HepG2 (cell line): ENCODE measurements around the gene IFNLR1. TPM values are rescaled to one million over a fixed set of nuclear protein-coding genes. Genes with fewer than 3 reads are reported as not detected.

Experiments used
- ADNP ChIP-seq: sonication (generic); formaldehyde crosslinking; IDR thresholded peaks from 2 replicates; pipeline ENCODE4 v1.4.0; 2020; ENCODE audit warnings: missing genetic modification reagents
- JDP2 ChIP-seq: sonication (generic); formaldehyde crosslinking; IDR thresholded peaks from 2 replicates; pipeline ENCODE4 v1.8.1; 2022; ENCODE audit warnings: missing genetic modification reagents, borderline replicate concordance
- KDM1A ChIP-seq: IDR thresholded peaks from 2 replicates; pipeline ENCODE4 v1.6.1; 2016; ENCODE audit warnings: missing compliant biosample characterization
- KIAA2018 ChIP-seq: sonication (generic); formaldehyde crosslinking; IDR thresholded peaks from 2 replicates; pipeline ENCODE4 v1.5.0; 2020; ENCODE audit warnings: mild to moderate bottlenecking, missing genetic modification reagents, borderline replicate concordance
- KLF11 ChIP-seq: IDR thresholded peaks from 2 replicates; pipeline ENCODE4 v1.6.1; 2016; ENCODE audit warnings: missing compliant biosample characterization
- PRDM15 ChIP-seq: sonication (generic); formaldehyde crosslinking; IDR thresholded peaks from 2 replicates; pipeline ENCODE4 v1.4.0; 2020; ENCODE audit warnings: missing genetic modification reagents
- ZNF318 ChIP-seq: sonication (generic); formaldehyde crosslinking; IDR thresholded peaks from 2 replicates; pipeline ENCODE4 v1.4.0; 2020; ENCODE audit warnings: mild to moderate bottlenecking, missing genetic modification reagents
- ZNF468 ChIP-seq: sonication (generic); formaldehyde crosslinking; IDR thresholded peaks from 2 replicates; pipeline ENCODE4 v1.8.0; 2022; ENCODE audit warnings: mild to moderate bottlenecking, moderate library complexity, missing genetic modification reagents
- ZNF629 ChIP-seq: sonication (generic); formaldehyde crosslinking; conservative IDR thresholded peaks from 2 replicates; pipeline ENCODE4 v1.5.0; 2020; ENCODE audit warnings: missing genetic modification reagents
- ZNF850 ChIP-seq: sonication (generic); formaldehyde crosslinking; conservative IDR thresholded peaks from 2 replicates; pipeline ENCODE4 v1.9.0; 2021; ENCODE audit warnings: mild to moderate bottlenecking, missing genetic modification reagents
- polyA plus RNA-seq, 8 experiments: library from polyadenylated mRNA; depleted of rRNA in 3 of 8; stranded (reverse) in 7 of 8; unstranded in 1 of 8; fragments of >200 nt; fragmentation: Illumina TruSeq in 4 of 8; extraction: Trizol in 4 of 8; gene quantifications; 2 replicates each; pipeline versions ENCODE4 v1.2.1 to v1.2.3, GENCODE V29; 2011 to 2016; ENCODE audit warnings: low read depth in 4 of 8, missing spikeins in 1 of 8, mixed read lengths in 1 of 8; ENCODE audit not compliant: insufficient read depth in 1 of 8
- total RNA-seq, 5 experiments: library from RNA; depleted of rRNA; stranded (reverse); fragments of >200 nt; fragmentation: Illumina TruSeq; extraction: Trizol; gene quantifications; 2 replicates each; pipeline ENCODE4 v1.2.3, GENCODE V29; 2016; ENCODE audit warnings: low read depth in 1 of 5

IFNLR1 gene
- total and polyA plus RNA-seq, 2 of the 13 experiments (the other 11 are each of a cell fraction or from before 2014, with no cell fraction given), result 3.8 to 8.5 TPM

- no peak for TF ChIP-seq ZNF318 (CRISPR knock-in tag)
- peak; percentile 91; the same call in 1 of the 2 replicates for TF ChIP-seq KDM1A (CRISPR knock-in tag)
- TF ChIP-seq KIAA2018, result no peak
- no peak for TF ChIP-seq PRDM15 (CRISPR knock-in tag)
- no peak for TF ChIP-seq ZNF850
- no peak for TF ChIP-seq JDP2 (CRISPR knock-in tag)
- 0 out of 2 replicates have a peak, but pooled peaks have one; percentile 56 for TF ChIP-seq ADNP (CRISPR knock-in tag)
- TF ChIP-seq ZNF629 (CRISPR knock-in tag), result peak; percentile 95
- TF ChIP-seq ZNF468 (CRISPR knock-in tag), result no peak
- no peak for TF ChIP-seq KLF11
Measured at GRCh38 chr1:24109166-24109483, 78.0 kb downstream of the IFNLR1 start (continued).
